Heart left ventricle (tissue), 13 donors: Measurements from ENCODE around the gene PREX1.

Source experiments
- CTCF ChIP-seq, 12 donors: fragments of 200-600 bp; sonication (generic) in 4 of 12; IDR thresholded peaks; one replicate each; pipeline versions ENCODE4 v1.5.0 to v1.8.0; 2018 to 2022; ENCODE audit warnings: antibody characterized with exemption in 12 of 12, mild to moderate bottlenecking in 5 of 12
- POLR2A ChIP-seq, 2 donors: fragments of 450-650 bp; IDR thresholded peaks; one replicate each; pipeline ENCODE4 v1.6.1; 2017; ENCODE audit warnings: antibody characterized with exemption in 2 of 2, mild to moderate bottlenecking in 2 of 2, moderate library complexity in 2 of 2
- donor health status: ischemic (EF 13 %, LVEDD 7.1; RV severe dilation, severe dysfunction).
- donor health status: DM: no; HTN: yes; CAD: no.
- donor health status: DM: no; HTN: no; CAD: no.
- donor health status: ischemic (EF 25% LVEDD 6.9; RV normal size, moderate dysfunction).
- donor health status: ischemic (EF 25% LVEDD 5.7; RV mildly dilated, moderate dysfunction).
- donor health status: ischemic (EF 35%, LVEDD 5.7; RV mildly dilated, moderate dysfunction).
- donor health status: nonischemic (EF 11% LVEDD 7.7; RV severe dilation, severe dysfunction).
- donor health status: DM: yes; HTN: yes; CAD: no.
- donor health status: PGD.
- donor health status: ischemic (EF 29% LVEDD 5.4; RV normal size, mild dysfunction).
- donor health status: nonischemic (EF 23%, LVEDD 6.1; RV moderate dilation, normal function).

- no peak for TF ChIP-seq CTCF (IDR thresholded peaks at IDR 0.05)
- TF ChIP-seq POLR2A (IDR thresholded peaks at IDR 0.05): no peak
Measured at GRCh38 chr20:48709058-48709691, 118.6 kb downstream of the PREX1 start.
